Suprapubic skin (tissue), 4 donors: ENCODE results near the gene SIN3A. TPM values are rescaled to one million over a fixed set of nuclear protein-coding genes. Genes with fewer than 3 reads are reported as not detected.
A peak's percentile ranks its signal among the peaks of the same experiment; 100 is the strongest.

Experiments
- DNase-seq, 2 donors: peaks; one replicate each; pipeline ENCODE4 v3.0.0-alpha.2; 2019; ENCODE audit warnings: low spot score in 2 of 2
- H3K27ac ChIP-seq: fragments of 200-600 bp; sonication (generic); one replicate; pipeline ENCODE4 v1.5.1; 2019
- H3K27me3 ChIP-seq: fragments of 200-600 bp; sonication (generic); one replicate; pipeline ENCODE4 v1.5.1; 2019
- H3K36me3 ChIP-seq: fragments of 200-600 bp; sonication (generic); one replicate; pipeline ENCODE4 v1.5.1; 2019
- H3K4me1 ChIP-seq: fragments of 200-600 bp; sonication (generic); one replicate; pipeline ENCODE4 v1.5.1; 2019
- H3K4me3 ChIP-seq: fragments of 200-600 bp; sonication (generic); one replicate; pipeline ENCODE4 v1.5.1; 2019; ENCODE audit warnings: mild to moderate bottlenecking
- H3K9me3 ChIP-seq: fragments of 200-600 bp; sonication (generic); one replicate; pipeline ENCODE4 v1.5.1; 2019
- EP300 ChIP-seq: sonication (generic); formaldehyde crosslinking; IDR thresholded peaks from one replicate; pipeline ENCODE4 v1.6.1; 2017; ENCODE audit warnings: antibody characterized with exemption
- POLR2A ChIP-seq, 2 donors: fragments of 450-650 bp; IDR thresholded peaks; one replicate each; pipeline ENCODE4 v1.6.1; 2017; ENCODE audit warnings: antibody characterized with exemption in 2 of 2, mild to moderate bottlenecking in 2 of 2, moderate library complexity in 2 of 2
- POLR2AphosphoS5 ChIP-seq, 3 donors: sonication (generic); formaldehyde crosslinking; IDR thresholded peaks; one replicate each; pipeline ENCODE4 v1.6.1; 2017; ENCODE audit warnings: antibody characterized with exemption in 3 of 3
- WGBS: methylation state at CpG from one replicate; pipeline ENCODE4 v1.1.5; 2018; 5-methylcytosine and 5-hydroxymethylcytosine counted together
- total RNA-seq, 4 donors: library from RNA; depleted of rRNA; stranded (reverse); fragments of >200 nt; gene quantifications; one replicate each; pipeline ENCODE4 v1.1.0, GENCODE V29; 2016
- TF ChIP-seq, protein P1 (sequence below), 2 donors: fragments of 200-600 bp in 1 of 2; fragments of 450-650 bp in 1 of 2; sonication (generic) in 1 of 2; IDR thresholded peaks; one replicate each; pipeline ENCODE4 v1.5.1; 2016 to 2019; ENCODE audit warnings: antibody characterized with exemption in 2 of 2, mild to moderate bottlenecking in 1 of 2, moderate library complexity in 1 of 2

SIN3A gene
- total RNA-seq, 4 donors from 2014 or later = 55.2 to 94.8 (median 66.0) TPM

DNA sequence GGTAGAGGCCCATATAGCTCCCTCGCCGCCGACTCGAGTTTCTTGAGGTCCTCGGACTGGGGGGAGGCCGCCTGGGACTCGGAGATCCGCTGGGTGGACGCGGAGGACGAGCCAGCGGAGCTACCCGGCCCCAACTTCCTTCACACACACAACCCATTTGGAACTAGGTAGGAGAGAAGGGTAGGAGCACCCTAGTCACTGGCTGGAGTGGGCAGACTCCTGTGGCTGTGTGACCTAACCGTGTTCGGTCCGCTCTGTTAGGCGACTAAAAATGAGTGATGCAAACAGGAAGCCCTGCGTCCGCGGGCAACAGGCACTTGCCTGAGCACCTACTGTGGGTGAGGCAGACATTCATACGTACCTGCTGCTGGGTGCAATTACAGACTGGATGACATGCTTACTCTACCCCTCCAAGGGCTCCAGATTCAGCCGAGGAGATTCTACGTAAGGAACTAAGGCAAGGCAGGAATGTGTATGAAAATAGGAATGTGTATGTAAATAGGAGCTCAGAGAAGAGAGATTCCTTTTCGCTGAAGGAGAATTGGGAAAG lies 4.6 kb upstream of the SIN3A start:
- WGBS = 2% methylated on average over 24 of the region's 24 CpGs
- peak in 1 of 2 donors; percentile 80 for DNase-seq
- Histone ChIP-seq H3K36me3 (no peaks in the 10 kb centered on the region), H3K27me3 (no peaks in the 10 kb centered on the region), H3K4me3 (peak overlapping the region; percentile 89), H3K4me1 (peaks cover 26% of the 10 kb centered on the region), H3K9me3 (no peaks in the 10 kb centered on the region), H3K27ac (peak overlapping the region; percentile 97)
- TF ChIP-seq, protein P1, sequence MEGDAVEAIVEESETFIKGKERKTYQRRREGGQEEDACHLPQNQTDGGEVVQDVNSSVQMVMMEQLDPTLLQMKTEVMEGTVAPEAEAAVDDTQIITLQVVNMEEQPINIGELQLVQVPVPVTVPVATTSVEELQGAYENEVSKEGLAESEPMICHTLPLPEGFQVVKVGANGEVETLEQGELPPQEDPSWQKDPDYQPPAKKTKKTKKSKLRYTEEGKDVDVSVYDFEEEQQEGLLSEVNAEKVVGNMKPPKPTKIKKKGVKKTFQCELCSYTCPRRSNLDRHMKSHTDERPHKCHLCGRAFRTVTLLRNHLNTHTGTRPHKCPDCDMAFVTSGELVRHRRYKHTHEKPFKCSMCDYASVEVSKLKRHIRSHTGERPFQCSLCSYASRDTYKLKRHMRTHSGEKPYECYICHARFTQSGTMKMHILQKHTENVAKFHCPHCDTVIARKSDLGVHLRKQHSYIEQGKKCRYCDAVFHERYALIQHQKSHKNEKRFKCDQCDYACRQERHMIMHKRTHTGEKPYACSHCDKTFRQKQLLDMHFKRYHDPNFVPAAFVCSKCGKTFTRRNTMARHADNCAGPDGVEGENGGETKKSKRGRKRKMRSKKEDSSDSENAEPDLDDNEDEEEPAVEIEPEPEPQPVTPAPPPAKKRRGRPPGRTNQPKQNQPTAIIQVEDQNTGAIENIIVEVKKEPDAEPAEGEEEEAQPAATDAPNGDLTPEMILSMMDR (IDR thresholded peaks at IDR 0.05) = no peak
- no peak for TF ChIP-seq EP300
- TF ChIP-seq POLR2A (IDR thresholded peaks at IDR 0.05) = no peak
- TF ChIP-seq POLR2AphosphoS5 (IDR thresholded peaks at IDR 0.05) = no peak

DNA sequence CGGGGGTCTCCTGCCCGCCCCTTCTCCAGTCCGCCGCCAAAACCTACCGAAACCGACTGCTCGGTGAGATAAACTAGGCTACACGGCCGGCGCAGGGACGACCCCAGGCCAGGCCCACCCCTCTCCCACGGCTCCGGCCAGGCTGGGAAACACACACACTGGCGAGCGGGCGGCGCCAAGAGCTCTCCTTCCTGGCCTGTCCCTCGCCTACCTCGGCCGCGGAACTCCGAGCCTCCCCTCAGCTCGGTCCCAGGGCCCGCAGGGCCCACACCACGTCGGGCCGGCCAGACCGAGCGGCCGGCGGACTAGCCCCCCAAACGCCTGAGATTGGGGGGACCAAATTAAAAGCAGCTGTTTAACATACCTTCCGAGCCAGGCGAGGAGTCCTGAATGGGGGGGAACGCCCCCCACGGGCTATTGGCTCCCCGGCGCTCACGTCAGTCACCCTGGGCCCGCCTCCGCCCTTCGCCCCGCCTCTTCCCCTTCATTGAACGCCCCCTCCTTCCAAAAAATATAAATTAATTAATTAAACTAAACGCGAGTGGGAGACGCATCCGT lies 4.0 kb upstream of the SIN3A start:
- Histone ChIP-seq H3K4me1 (peaks cover 27% of the 10 kb centered on the region), H3K9me3 (no peaks in the 10 kb centered on the region), H3K4me3 (peak overlapping the region; percentile 89), H3K27me3 (no peaks in the 10 kb centered on the region), H3K27ac (peak overlapping the region; percentile 97), H3K36me3 (no peaks in the 10 kb centered on the region)
- peak in 1 of 3 donors; percentile 11 for TF ChIP-seq POLR2AphosphoS5 (IDR thresholded peaks at IDR 0.05)
- no peak for TF ChIP-seq POLR2A (IDR thresholded peaks at IDR 0.05)
- WGBS = 0% methylated on average over 47 of the region's 48 CpGs
- peak; percentile 93 to 94 for DNase-seq

DNA sequence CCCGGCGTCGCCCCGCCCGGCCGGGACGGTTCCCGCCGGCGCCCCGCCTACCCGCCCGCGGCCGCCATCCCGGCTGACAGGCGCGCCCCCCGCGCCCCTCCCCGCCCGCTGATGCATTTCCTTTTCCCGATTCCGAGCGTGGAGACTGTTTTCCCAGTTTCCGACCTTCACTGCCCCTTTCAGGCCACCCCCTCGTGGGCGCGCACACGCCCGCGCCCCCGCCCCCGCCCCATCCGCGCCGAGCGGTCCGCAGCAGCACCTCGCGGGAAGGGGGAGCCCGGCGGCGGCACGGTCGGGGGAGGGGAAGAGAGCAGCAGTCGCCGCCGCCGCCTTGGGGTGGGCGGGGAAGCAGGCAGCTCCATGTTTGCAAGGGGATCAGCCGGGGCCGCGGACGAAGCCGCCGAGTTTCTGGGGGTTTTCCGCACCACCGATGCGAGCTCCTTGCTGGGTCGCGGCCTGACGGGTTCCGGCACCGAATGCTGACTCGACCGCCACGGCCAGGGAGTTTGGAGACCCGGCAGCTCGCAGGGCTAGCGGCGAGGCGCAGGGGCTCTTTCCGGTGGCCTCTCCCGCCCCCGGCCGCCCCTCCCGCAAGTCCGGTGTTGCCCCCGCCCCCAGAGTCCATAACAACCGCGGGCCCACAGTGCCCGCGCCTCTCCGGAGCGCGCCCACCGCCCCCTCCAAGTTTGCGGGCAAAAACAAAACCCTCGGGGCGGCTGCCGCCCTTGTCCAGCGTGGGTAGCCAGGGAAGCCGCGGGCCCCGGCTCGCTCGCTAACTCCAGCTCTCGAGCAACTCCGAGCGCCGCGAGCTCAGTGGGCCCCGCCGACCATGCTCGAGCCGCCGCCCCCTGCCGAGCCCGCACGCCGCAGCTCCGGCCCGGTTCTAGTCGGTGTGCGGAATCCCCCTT lies 3.2 kb upstream of the SIN3A start:
- Histone ChIP-seq H3K4me3 (peak overlapping the region; percentile 89), H3K36me3 (no peaks in the 10 kb centered on the region), H3K27ac (peak overlapping the region; percentile 97), H3K9me3 (no peaks in the 10 kb centered on the region), H3K4me1 (peaks cover 35% of the 10 kb centered on the region), H3K27me3 (no peaks in the 10 kb centered on the region)
- 2% methylated on average over 10 of the region's 116 CpGs for WGBS
- TF ChIP-seq EP300 (no peak), POLR2AphosphoS5 (IDR thresholded peaks at IDR 0.05) (no peak), POLR2A (IDR thresholded peaks at IDR 0.05) (no peak)
- TF ChIP-seq, protein P1 (IDR thresholded peaks at IDR 0.05) = no peak
- peak; percentile 87 to 90 for DNase-seq

DNA sequence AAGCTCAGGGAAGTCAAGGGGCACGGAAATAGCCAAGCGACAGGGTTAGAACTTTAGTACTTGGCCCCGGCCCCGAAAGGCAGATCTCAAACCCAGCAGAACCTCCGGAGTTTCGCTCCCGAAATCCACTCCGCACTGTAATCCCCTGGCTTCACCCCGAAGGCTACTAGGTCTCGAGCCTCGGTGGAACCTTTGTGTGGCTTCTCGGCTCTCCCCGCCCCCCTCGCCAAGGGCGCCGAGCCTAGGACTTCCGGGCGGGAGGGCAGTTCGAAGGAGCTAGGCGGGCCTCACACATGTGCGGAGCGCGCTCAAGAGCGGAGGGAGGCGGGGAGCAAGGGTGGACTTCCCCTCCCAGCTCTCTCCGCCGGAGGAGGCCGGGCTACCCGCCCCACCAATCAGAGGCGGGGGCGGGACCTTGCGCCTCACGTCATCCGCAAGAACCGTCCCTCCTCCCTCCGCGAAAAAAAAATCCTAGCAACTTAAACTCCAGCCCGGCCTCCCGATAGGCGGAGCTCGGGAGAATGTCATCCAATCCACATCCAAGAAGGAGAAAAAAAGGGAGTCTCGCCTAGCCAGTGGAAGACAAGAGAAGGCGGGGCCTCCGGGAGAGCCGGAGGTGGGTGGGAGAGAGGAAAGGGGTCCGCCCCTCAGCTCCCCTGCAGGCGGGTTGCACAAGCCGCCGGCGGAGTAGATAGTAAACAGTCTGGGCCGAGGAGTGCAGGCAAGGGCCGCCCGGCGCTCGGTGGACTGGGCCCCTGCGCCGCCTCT lies 2.4 kb upstream of the SIN3A start:
- H3K36me3 ChIP-seq = no peaks in the 10 kb centered on the region

More for the DNA sequence above, 2.4 kb upstream of the SIN3A start:
- peaks cover 43% of the 10 kb centered on the region for H3K4me1 ChIP-seq
- peak overlapping the region; percentile 97 for H3K27ac ChIP-seq
- H3K4me3 ChIP-seq = peak overlapping the region; percentile 89
- DNase-seq = peak; percentile 98 to 99
- H3K27me3 ChIP-seq = no peaks in the 10 kb centered on the region
- TF ChIP-seq EP300 (no peak), POLR2AphosphoS5 (IDR thresholded peaks at IDR 0.05) (peak in 2 of 3 donors; percentile 30 to 78), POLR2A (IDR thresholded peaks at IDR 0.05) (peak in 1 of 2 donors; percentile 80)
- TF ChIP-seq, protein P1 (IDR thresholded peaks at IDR 0.05) = no peak
- under 1% methylated on average over 26 of the region's 57 CpGs for WGBS
- no peaks in the 10 kb centered on the region for H3K9me3 ChIP-seq
